Measurements from ENCODE around the gene PTPRK.

The PTPRK gene

GRCh38 chr6:128339635-128340450 is 180.6 kb downstream of the PTPRK start:
- FAIRE-seq, result no peak

- no peak for FAIRE-seq
These were observed 182.8 kb downstream of the PTPRK start for GRCh38 chr6:128337619-128338018.

GRCh38 chr6:128336436-128337095 is 183.8 kb downstream of the PTPRK start:
- no peak for FAIRE-seq

GRCh38 chr6:128335963-128336362 is 184.4 kb downstream of the PTPRK start:
- FAIRE-seq, result no peak

- FAIRE-seq, result no peak
These were observed 186.7 kb downstream of the PTPRK start for GRCh38 chr6:128333581-128334223.

GRCh38 chr6:128327890-128328289 is 192.5 kb downstream of the PTPRK start:
- FAIRE-seq, result peak; percentile 49

GRCh38 chr6:128323011-128323410 is 197.4 kb downstream of the PTPRK start:
- FAIRE-seq, result no peak

GRCh38 chr6:128319946-128320345 is 200.5 kb downstream of the PTPRK start:
- FAIRE-seq, result no peak

- FAIRE-seq, result no peak
These were observed 201.2 kb downstream of the PTPRK start for GRCh38 chr6:128319157-128319556.

GRCh38 chr6:128316258-128316929 is 204.0 kb downstream of the PTPRK start:
- no peak for FAIRE-seq

GRCh38 chr6:128314190-128314589 is 206.2 kb downstream of the PTPRK start:
- no peak for FAIRE-seq

GRCh38 chr6:128311944-128312570 is 208.3 kb downstream of the PTPRK start:
- FAIRE-seq, result no peak

GRCh38 chr6:128310451-128310850 is 209.9 kb downstream of the PTPRK start:
- no peak for FAIRE-seq

GRCh38 chr6:128307671-128308070 is 212.7 kb downstream of the PTPRK start:
- FAIRE-seq, result no peak

GRCh38 chr6:128305976-128306375 is 214.4 kb downstream of the PTPRK start:
- no peak for FAIRE-seq

- FAIRE-seq, result no peak
These were observed 215.2 kb downstream of the PTPRK start for GRCh38 chr6:128305228-128305627.

GRCh38 chr6:128303870-128304269 is 216.5 kb downstream of the PTPRK start:
- no peak for FAIRE-seq

- no peak for FAIRE-seq
These were observed 217.5 kb downstream of the PTPRK start for GRCh38 chr6:128302942-128303341.

- no peak for FAIRE-seq
These were observed 224.7 kb downstream of the PTPRK start for GRCh38 chr6:128295670-128296069.

- no peak for FAIRE-seq
These were observed 230.2 kb downstream of the PTPRK start for GRCh38 chr6:128290221-128290620.

GRCh38 chr6:128284128-128284527 is 236.3 kb downstream of the PTPRK start:
- FAIRE-seq, result no peak

GRCh38 chr6:128282961-128283360 is 237.4 kb downstream of the PTPRK start:
- no peak for FAIRE-seq

GRCh38 chr6:128280960-128281359 is 239.4 kb downstream of the PTPRK start:
- FAIRE-seq, result no peak

Data from G401.6 (cell line).